GM10266 (cell line): ENCODE data around the gene TSC22D1.

Experiments used
- DNase-seq: peaks from one replicate; pipeline ENCODE4 v3.0.0; 2012; ENCODE audit errors: extremely low spot score
- CTCF ChIP-seq: IDR thresholded peaks from 2 replicates; pipeline ENCODE4 v1.5.1; 2012; ENCODE audit warnings: mild to moderate bottlenecking, low read depth; ENCODE audit not compliant: control insufficient read depth, insufficient read depth; ENCODE audit errors: missing control alignments

Gene TSC22D1

GRCh38 chr13:44389876-44390275 is 186.3 kb downstream of the TSC22D1 start:
- DNase-seq, result no peak
- no peak for TF ChIP-seq CTCF

DNA sequence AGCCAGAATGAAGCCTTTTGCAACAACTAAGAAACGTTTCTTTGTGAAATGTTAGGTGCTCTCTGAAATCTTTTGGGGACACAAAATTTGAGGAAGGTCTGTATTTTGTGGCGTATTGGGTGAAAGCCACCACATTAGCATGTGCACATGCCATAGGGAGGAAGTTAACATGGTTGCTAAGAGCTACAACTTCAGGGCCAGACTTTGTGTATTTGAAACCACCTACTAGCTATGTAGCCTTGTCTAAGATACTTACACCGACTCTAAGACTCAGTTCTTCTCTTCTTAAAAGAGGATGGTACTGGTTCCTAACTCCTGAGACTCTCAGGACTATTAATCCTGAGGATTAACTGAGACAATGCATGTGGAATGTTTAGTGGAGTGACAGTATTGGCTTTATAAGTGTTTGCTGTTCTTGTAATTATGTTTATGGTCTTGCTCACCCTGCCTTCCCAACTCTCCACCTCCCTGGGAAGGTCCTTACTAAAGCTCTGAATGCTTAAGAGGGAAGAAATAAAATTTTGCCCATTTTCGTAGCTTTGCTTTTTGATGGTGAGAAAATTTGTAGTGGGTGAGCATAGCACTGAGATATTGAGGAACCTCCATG is 187.0 kb downstream of the TSC22D1 start:
- DNase-seq, result no peak
- no peak for TF ChIP-seq CTCF

DNA sequence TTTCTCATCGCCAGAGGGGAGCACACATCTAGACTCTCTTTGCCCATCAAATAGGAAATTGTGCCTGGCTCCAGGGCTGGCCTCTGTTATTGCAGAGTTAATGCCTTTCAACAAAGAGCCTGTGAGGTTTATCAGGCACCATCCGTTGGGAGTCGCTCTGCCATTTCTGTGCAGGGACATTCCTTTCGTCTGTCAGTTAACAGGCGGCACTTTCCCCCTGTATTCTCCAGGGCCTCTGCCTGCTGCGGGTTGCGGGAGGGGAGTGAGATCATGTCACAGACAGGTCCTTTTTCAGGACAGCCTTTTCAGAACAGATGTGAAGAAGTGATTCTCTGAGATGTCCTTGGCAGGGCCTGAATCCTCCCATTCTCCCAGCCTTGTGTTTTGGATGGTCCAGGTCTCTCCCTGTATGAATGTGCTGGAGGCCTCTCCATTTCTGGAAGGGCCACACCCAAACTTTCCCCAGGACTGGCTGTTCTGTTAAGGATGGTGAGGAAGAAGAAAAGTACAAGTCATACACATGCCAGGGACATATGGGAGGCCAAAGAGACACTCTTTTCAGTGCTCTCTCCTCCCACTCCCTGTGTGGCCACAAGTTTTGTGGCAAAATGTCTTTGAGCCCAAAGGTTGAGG is 187.6 kb downstream of the TSC22D1 start:
- no peak for DNase-seq
- no peak for TF ChIP-seq CTCF

- no peak for TF ChIP-seq CTCF
Measured at GRCh38 chr13:44386913-44387556, 189.1 kb downstream of the TSC22D1 start.

DNA sequence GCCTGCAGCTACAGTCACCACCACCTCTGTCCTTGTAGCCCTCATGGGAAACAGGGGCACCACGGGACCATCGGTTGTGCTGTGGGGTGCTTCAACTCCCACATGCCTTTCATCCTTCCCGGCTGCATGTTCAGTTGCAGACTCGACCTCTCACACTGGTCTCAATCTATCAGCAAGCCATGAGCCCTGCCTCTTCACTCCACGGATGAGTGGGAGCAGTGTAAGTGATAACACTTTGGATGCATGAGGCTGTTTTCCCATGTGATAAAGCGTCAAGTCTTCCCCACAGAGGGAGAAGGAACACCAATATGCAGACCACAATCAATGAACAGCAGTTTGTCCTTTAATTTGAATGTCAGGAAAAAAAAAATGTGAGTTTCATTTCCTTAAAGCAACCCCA is 190.3 kb downstream of the TSC22D1 start:
- no peak for TF ChIP-seq CTCF
- no peak for DNase-seq

More at GRCh38 chr13:44386913-44387556, 189.1 kb downstream of the TSC22D1 start:
- no peak for DNase-seq

GRCh38 chr13:44385401-44385800 is 190.7 kb downstream of the TSC22D1 start:
- DNase-seq, result no peak
- no peak for TF ChIP-seq CTCF

DNA sequence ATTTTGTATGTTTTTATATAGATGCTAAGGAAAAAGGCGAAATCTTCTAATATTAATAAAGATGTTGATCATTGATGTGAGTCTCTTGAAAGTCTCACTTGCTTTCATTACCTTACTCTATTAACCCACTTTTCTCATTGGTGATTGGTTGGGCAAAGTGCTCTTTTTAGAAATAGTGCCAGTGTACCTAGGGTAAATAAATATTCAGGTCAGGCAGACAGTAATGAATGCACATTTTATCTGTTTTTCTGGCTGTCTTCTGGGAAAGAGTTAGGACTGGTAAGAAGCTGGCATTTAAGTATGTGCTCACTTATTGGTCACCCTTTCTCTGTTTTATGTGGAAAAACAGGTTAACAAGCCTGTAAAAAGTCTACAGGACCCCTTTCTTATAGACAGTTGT is 191.4 kb downstream of the TSC22D1 start:
- no peak for TF ChIP-seq CTCF
- DNase-seq, result no peak
